GM18508 (cell line): ENCODE measurements around the gene DDX54.

Experiments used
- ATAC-seq: cut with Tn5 transposase; IDR thresholded peaks from one replicate; pipeline ENCODE4 v1.9.1; 2021; ENCODE audit warnings: moderate number of reproducible peaks; ENCODE audit not compliant: insufficient read depth, unreplicated experiment

Gene DDX54

GRCh38 chr12:113185180-113186032 lies at the start of gene DDX54, which contains the start of gene RITA1:
TSS of gene DDX54 (minus strand) at chr12:113185478. CDS start at chr12:113185451, 27 bp downstream.
TSS of gene RITA1 (plus strand) at chr12:113185721. CDS start at chr12:113186747, 1,026 bp downstream.
- ATAC-seq: peak; percentile 22

- ATAC-seq: no peak
These were observed 49.2 kb upstream of the DDX54 start for GRCh38 chr12:113234483-113234882.

- no peak for ATAC-seq
These were observed 48.7 kb upstream of the DDX54 start for GRCh38 chr12:113233967-113234366.

- no peak for ATAC-seq
These were observed 47.7 kb upstream of the DDX54 start for GRCh38 chr12:113232840-113233585.

GRCh38 chr12:113232089-113232839 lies 47.0 kb upstream of the DDX54 start:
- ATAC-seq: no peak

- ATAC-seq: no peak
These were observed 46.2 kb upstream of the DDX54 start for GRCh38 chr12:113231235-113232088.

GRCh38 chr12:113230315-113231234 lies 45.3 kb upstream of the DDX54 start:
- ATAC-seq: peak; percentile 11

- no peak for ATAC-seq
These were observed 43.2 kb upstream of the DDX54 start for GRCh38 chr12:113228394-113229028.

- ATAC-seq: no peak
These were observed 42.6 kb upstream of the DDX54 start for GRCh38 chr12:113227686-113228391.

GRCh38 chr12:113226696-113227568 lies 41.7 kb upstream of the DDX54 start:
- ATAC-seq: no peak

GRCh38 chr12:113224955-113225354 lies 39.7 kb upstream of the DDX54 start:
- no peak for ATAC-seq

GRCh38 chr12:113222730-113223531 lies 37.7 kb upstream of the DDX54 start:
- no peak for ATAC-seq

GRCh38 chr12:113221997-113222729 lies 36.9 kb upstream of the DDX54 start:
- ATAC-seq: no peak

- ATAC-seq: peak; percentile 91
These were observed 36.1 kb upstream of the DDX54 start, which contains the start of gene TPCN1 for GRCh38 chr12:113221181-113221996. TSS of gene TPCN1 (plus strand) at chr12:113221464. CDS start at chr12:113226853, 5,389 bp downstream.
